H9 (cell line): Measurements from ENCODE around the gene FAR1. TPM values are rescaled to one million over a fixed set of nuclear protein-coding genes. Genes with fewer than 3 reads are reported as not detected.

Source experiments
- DNase-seq: peaks from one replicate; pipeline ENCODE4 v3.0.0-alpha.2; 2017
- H2AFZ ChIP-seq: one replicate; pipeline ENCODE4 v1.6.1; 2013; ENCODE audit warnings: mild to moderate bottlenecking, low read length, control low read depth, moderate library complexity
- H2AK5ac ChIP-seq: 2 replicates; pipeline ENCODE4 v1.6.1; 2013; ENCODE audit warnings: low read length, control low read depth, mixed read lengths; ENCODE audit not compliant: insufficient read length
- H2BK120ac ChIP-seq: one replicate; pipeline ENCODE4 v1.6.1; 2013; ENCODE audit warnings: low read depth, mild to moderate bottlenecking, low read length, control low read depth, inconsistent platforms; ENCODE audit not compliant: poor library complexity, severe bottlenecking
- H2BK12ac ChIP-seq: 2 replicates; pipeline ENCODE4 v1.6.1; 2013; ENCODE audit warnings: low read length, control low read depth, mixed read lengths, low read depth; ENCODE audit not compliant: insufficient read length
- H2BK15ac ChIP-seq: 2 replicates; pipeline ENCODE4 v1.6.1; 2013; ENCODE audit warnings: low read depth, low read length, control low read depth
- H2BK20ac ChIP-seq: one replicate; pipeline ENCODE4 v1.6.1; 2013; ENCODE audit warnings: low read depth, mild to moderate bottlenecking, low read length, control low read depth, inconsistent platforms; ENCODE audit not compliant: poor library complexity, severe bottlenecking
- H2BK5ac ChIP-seq: 2 replicates; pipeline ENCODE4 v1.6.1; 2013; ENCODE audit warnings: low read length, control low read depth, mixed read lengths; ENCODE audit not compliant: insufficient read length
- H3K14ac ChIP-seq: 2 replicates; pipeline ENCODE4 v1.6.1; 2013; ENCODE audit warnings: low read length, control low read depth; ENCODE audit not compliant: insufficient read depth
- H3K18ac ChIP-seq: 2 replicates; pipeline ENCODE4 v1.6.1; 2013; ENCODE audit warnings: low read depth, mild to moderate bottlenecking, mixed read lengths, low read length, control low read depth; ENCODE audit not compliant: insufficient read length
- H3K23ac ChIP-seq: 2 replicates; pipeline ENCODE4 v1.6.1; 2013; ENCODE audit warnings: low read length, control low read depth, mixed read lengths, low read depth; ENCODE audit not compliant: insufficient read length
- H3K23me2 ChIP-seq: 2 replicates; pipeline ENCODE4 v1.6.1; 2013; ENCODE audit warnings: low read depth, mild to moderate bottlenecking, mixed read lengths, low read length, control low read depth; ENCODE audit not compliant: insufficient read length, poor library complexity, severe bottlenecking
- H3K27ac ChIP-seq: 2 replicates; pipeline ENCODE4 v1.5.1; 2013; ENCODE audit warnings: low read length, control low read depth, mixed read lengths, low read depth; ENCODE audit not compliant: insufficient read length
- H3K27me3 ChIP-seq: 2 replicates; pipeline ENCODE4 v1.6.1; 2013; ENCODE audit warnings: low read length, control low read depth, inconsistent platforms; ENCODE audit not compliant: insufficient read depth
- H3K4ac ChIP-seq: 2 replicates; pipeline ENCODE4 v1.6.1; 2013; ENCODE audit warnings: low read depth, mild to moderate bottlenecking, control low read depth, inconsistent platforms, low read length, moderate library complexity
- H3K4me1 ChIP-seq: 2 replicates; pipeline ENCODE4 v1.6.1; 2013; ENCODE audit warnings: low read length, control low read depth, inconsistent platforms; ENCODE audit not compliant: insufficient read depth
- H3K4me2 ChIP-seq: 2 replicates; pipeline ENCODE4 v1.6.1; 2013; ENCODE audit warnings: low read length, control low read depth, mixed read lengths; ENCODE audit not compliant: insufficient read length, insufficient read depth
- H3K56ac ChIP-seq: 2 replicates; pipeline ENCODE4 v1.6.1; 2013; ENCODE audit warnings: low read depth, mild to moderate bottlenecking, mixed read lengths, low read length, control low read depth; ENCODE audit not compliant: insufficient read length
- H3K79me1 ChIP-seq: 2 replicates; pipeline ENCODE4 v1.6.1; 2013; ENCODE audit warnings: low read depth, mild to moderate bottlenecking, moderate library complexity, low read length, control low read depth, inconsistent platforms; ENCODE audit not compliant: insufficient read depth, poor library complexity, severe bottlenecking
- H3K79me2 ChIP-seq: 2 replicates; pipeline ENCODE4 v1.6.1; 2013; ENCODE audit warnings: low read length, control low read depth, inconsistent platforms; ENCODE audit not compliant: insufficient read depth
- H3K9ac ChIP-seq: 2 replicates; pipeline ENCODE4 v1.6.1; 2013; ENCODE audit warnings: low read length, control low read depth, mixed read lengths; ENCODE audit not compliant: insufficient read length; ENCODE audit errors: extremely low read depth
- H3K9me3 ChIP-seq: one replicate; pipeline ENCODE4 v1.6.1; 2013; ENCODE audit warnings: low read depth, low read length, inconsistent platforms; ENCODE audit not compliant: control insufficient read depth
- H3T11ph ChIP-seq: one replicate; pipeline ENCODE4 v1.6.1; 2013; ENCODE audit warnings: mild to moderate bottlenecking, low read length, control low read depth, inconsistent platforms
- H4K20me1 ChIP-seq: one replicate; pipeline ENCODE4 v1.6.1; 2013; ENCODE audit not compliant: control insufficient read depth, insufficient read length, insufficient read depth
- H4K5ac ChIP-seq: 2 replicates; pipeline ENCODE4 v1.6.1; 2013; ENCODE audit warnings: low read depth, mild to moderate bottlenecking, mixed read lengths, low read length, control low read depth; ENCODE audit not compliant: insufficient read length
- H4K8ac ChIP-seq: replicated peaks from 2 replicates; pipeline ENCODE4 v1.6.1; 2013; ENCODE audit warnings: low read length, control low read depth, mixed read lengths, low read depth; ENCODE audit not compliant: insufficient read length
- H4K91ac ChIP-seq: 2 replicates; pipeline ENCODE4 v1.6.1; 2013; ENCODE audit warnings: low read depth, mild to moderate bottlenecking, moderate library complexity, mixed read lengths, low read length, control low read depth; ENCODE audit not compliant: insufficient read length
- H3K27ac Mint-ChIP-seq, 3 experiments: 2 replicates in 2 of 3; 3 replicates in 1 of 3; pipeline ENCODE4 v1.8.0; 2020 to 2021; ENCODE audit warnings: mixed read lengths in 3 of 3, mild to moderate bottlenecking in 1 of 3, moderate library complexity in 1 of 3
- H3K27me3 Mint-ChIP-seq: 2 replicates; pipeline ENCODE4 v1.8.0; 2021; ENCODE audit warnings: low read depth, mild to moderate bottlenecking, moderate library complexity, mixed read lengths
- H3K36me3 Mint-ChIP-seq, 3 experiments: 2 replicates in 2 of 3; 3 replicates in 1 of 3; pipeline ENCODE4 v1.8.0; 2020 to 2021; ENCODE audit warnings: low read depth in 3 of 3, mixed read lengths in 3 of 3; ENCODE audit not compliant: insufficient read depth in 1 of 3
- H3K4me1 Mint-ChIP-seq, 2 experiments: 2 replicates each; pipeline ENCODE4 v1.8.0; 2020; ENCODE audit warnings: mixed read lengths in 2 of 2
- H3K4me3 Mint-ChIP-seq, 2 experiments: 2 replicates in 1 of 2; 3 replicates in 1 of 2; pipeline ENCODE4 v1.8.0; 2020 to 2021; ENCODE audit warnings: mild to moderate bottlenecking in 2 of 2, mixed read lengths in 2 of 2, moderate library complexity in 1 of 2
- H3K9me3 Mint-ChIP-seq, 2 experiments: 2 replicates in 1 of 2; 3 replicates in 1 of 2; pipeline ENCODE4 v1.8.0; 2020; ENCODE audit warnings: mild to moderate bottlenecking in 2 of 2, mixed read lengths in 2 of 2, moderate library complexity in 1 of 2
- CTCF ChIP-seq: fragments of 200-600 bp; sonication (generic); conservative IDR thresholded peaks from 3 replicates; pipeline ENCODE4 v1.8.0; 2021; ENCODE audit warnings: antibody characterized with exemption, mild to moderate bottlenecking
- WGBS: extraction: QIAGEN DNeasy Blood & Tissue Kit; methylation state at CpG from one replicate; pipeline ENCODE4 v1.1.7; 2013; ENCODE audit warnings: missing lambda C conversion rate, low lambda C conversion rate, mixed read lengths; ENCODE audit not compliant: insufficient read length; ENCODE audit errors: extremely low coverage; 5-methylcytosine and 5-hydroxymethylcytosine counted together
- total RNA-seq: library from RNA; stranded (reverse); gene quantifications from 2 replicates; pipeline ENCODE4 v1.2.1, GENCODE V29; 2021

FAR1 gene
- total RNA-seq, 1 experiment from 2014 or later = 72.5 TPM

- Histone ChIP-seq H3K56ac (no peak overlapping the region), H2BK5ac (no peak overlapping the region), H3K18ac (no peak overlapping the region), H3K23me2 (no peaks in the 10 kb centered on the region), H4K91ac (no peak overlapping the region), H3T11ph (no peak overlapping the region), H2BK20ac (no peak overlapping the region), H2BK120ac (no peak overlapping the region), H3K4me2 (no peak overlapping the region), H4K20me1 (no peaks in the 10 kb centered on the region), H3K79me2 (no peaks in the 10 kb centered on the region), H3K4ac (no peak overlapping the region), H3K4me1 (no peaks in the 10 kb centered on the region), H2BK15ac (no peak overlapping the region), H3K9ac (no peak overlapping the region), H3K14ac (no peak overlapping the region), H3K27ac (no peak overlapping the region), H4K8ac (no peak overlapping the region), H3K79me1 (no peaks in the 10 kb centered on the region), H4K5ac (no peak overlapping the region), H2BK12ac (no peak overlapping the region), H3K23ac (no peak overlapping the region), H2AK5ac (no peak overlapping the region), H3K9me3 (no peaks in the 10 kb centered on the region), H2AFZ (no peak overlapping the region), H3K27me3 (no peaks in the 10 kb centered on the region)
- TF ChIP-seq CTCF = no peak
- H3K4me3 Mint-ChIP-seq = no peak overlapping the region
- no peaks in the 10 kb centered on the region for H3K27me3 Mint-ChIP-seq
- H3K9me3 Mint-ChIP-seq = no peaks in the 10 kb centered on the region; a peak in 2 of 5 replicates
- no peaks in the 10 kb centered on the region for H3K4me1 Mint-ChIP-seq
- no peaks in the 10 kb centered on the region; a peak in 1 of 7 replicates for H3K36me3 Mint-ChIP-seq
- no peak for DNase-seq
- no CpG with 5 or more reads among the region's 7 CpGs for WGBS
- H3K27ac Mint-ChIP-seq = no peak overlapping the region
These were observed 23.3 kb upstream of the FAR1 start for GRCh38 chr11:13644997-13645687.
